ENCODE measurements around the gene PLCB1.

GRCh38 chr20:8718279-8718678 is 586.2 kb downstream of the PLCB1 start:
- TF ChIP-seq POLR2A (IDR thresholded peaks at IDR 0.05), result no peak
- TF ChIP-seq CTCF (IDR thresholded peaks at IDR 0.05), result no peak

Data from breast epithelium (tissue), 3 donors.